ENCODE measurements around the gene CDADC1.
A peak's percentile ranks its signal among the peaks of the same experiment; 100 is the strongest.

The CDADC1 gene

GRCh38 chr13:49240017-49240416 is 7.7 kb upstream of the CDADC1 start:
- Histone ChIP-seq H3K4me3 (ENCODE audit: low read depth, low read length) (no peak overlapping the region), H3K9ac (ENCODE audit: low read depth, low read length) (no peak overlapping the region), H3K9me3 (ENCODE audit: control insufficient read depth, insufficient read depth, low read length) (no peaks in the 10 kb centered on the region), H3K27me3 (ENCODE audit: control insufficient read depth, insufficient read depth, low read length) (no peaks in the 10 kb centered on the region), H3K36me3 (ENCODE audit: control insufficient read depth, insufficient read depth, low read length) (no peaks in the 10 kb centered on the region), H3K27ac (ENCODE audit: low read depth, low read length) (no peak overlapping the region), H3K4me1 (ENCODE audit: control insufficient read depth, insufficient read depth, low read length) (no peaks in the 10 kb centered on the region)

GRCh38 chr13:49241296-49241695 is 6.4 kb upstream of the CDADC1 start:
- no peaks in the 10 kb centered on the region; the same call in 1 of the 2 replicates for H3K27me3 ChIP-seq (ENCODE audit: control insufficient read depth, insufficient read depth, low read length)
- H3K27ac ChIP-seq (ENCODE audit: low read depth, low read length), result no peak overlapping the region
- no peaks in the 10 kb centered on the region for H3K36me3 ChIP-seq (ENCODE audit: control insufficient read depth, insufficient read depth, low read length)
- no peaks in the 10 kb centered on the region for H3K9me3 ChIP-seq (ENCODE audit: control insufficient read depth, insufficient read depth, low read length)
- H3K9ac ChIP-seq (ENCODE audit: low read depth, low read length), result no peak overlapping the region
- no peaks in the 10 kb centered on the region for H3K4me1 ChIP-seq (ENCODE audit: control insufficient read depth, insufficient read depth, low read length)
- no peak overlapping the region for H3K4me3 ChIP-seq (ENCODE audit: low read depth, low read length)

GRCh38 chr13:49245101-49245500 is 2.6 kb upstream of the CDADC1 start:
- Histone ChIP-seq H3K9me3 (ENCODE audit: control insufficient read depth, insufficient read depth, low read length) (no peaks in the 10 kb centered on the region), H3K9ac (ENCODE audit: low read depth, low read length) (no peak overlapping the region), H3K4me3 (ENCODE audit: low read depth, low read length) (no peak overlapping the region), H3K27me3 (ENCODE audit: control insufficient read depth, insufficient read depth, low read length) (no peaks in the 10 kb centered on the region; the same call in 1 of the 2 replicates), H3K36me3 (ENCODE audit: control insufficient read depth, insufficient read depth, low read length) (no peaks in the 10 kb centered on the region), H3K27ac (ENCODE audit: low read depth, low read length) (no peak overlapping the region), H3K4me1 (ENCODE audit: control insufficient read depth, insufficient read depth, low read length) (0 out of 2 replicates have a peak, but pooled peaks cover 3% of the 10 kb centered on the region)

DNA sequence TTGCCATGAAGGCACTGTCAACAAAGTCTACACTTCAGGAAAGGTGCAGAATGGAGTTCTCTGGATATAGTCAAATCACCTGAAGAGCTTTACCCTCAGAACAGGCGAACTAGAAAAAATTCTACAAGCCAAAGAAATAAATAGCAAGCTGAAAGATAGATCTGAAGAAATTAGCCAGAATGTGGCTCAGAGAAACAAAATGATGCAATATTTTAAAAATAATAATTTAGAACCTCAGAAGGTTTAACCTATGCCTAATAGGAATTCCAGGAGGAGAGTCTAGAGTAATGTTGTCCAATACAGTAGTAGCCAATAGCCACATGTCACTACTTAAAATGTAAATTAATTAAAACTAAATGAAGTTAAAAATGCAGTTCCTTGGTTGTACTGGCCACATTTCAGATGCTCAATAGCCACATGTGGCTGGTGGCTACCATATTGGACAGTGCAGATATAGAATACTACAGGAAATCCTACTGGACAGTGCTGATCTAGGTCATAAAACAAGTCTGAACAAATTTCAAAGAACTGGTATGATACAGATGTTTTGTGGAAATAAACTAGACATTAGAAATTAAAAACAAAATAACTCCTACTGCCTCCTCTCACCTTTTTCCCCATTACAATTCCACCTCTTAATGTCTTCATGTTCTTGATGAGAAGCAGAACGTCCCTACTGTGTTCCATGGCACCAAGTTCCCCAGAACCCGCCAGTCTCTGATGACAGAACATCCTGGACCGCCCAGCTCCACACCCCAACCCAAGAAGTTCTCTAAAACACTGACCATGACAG is 679 bp upstream of the CDADC1 start:
- Histone ChIP-seq H3K27ac (ENCODE audit: low read depth, low read length) (peak overlapping the region; percentile 71), H3K9me3 (ENCODE audit: control insufficient read depth, insufficient read depth, low read length) (no peaks in the 10 kb centered on the region), H3K27me3 (ENCODE audit: control insufficient read depth, insufficient read depth, low read length) (no peaks in the 10 kb centered on the region; the same call in 1 of the 2 replicates), H3K4me3 (ENCODE audit: low read depth, low read length) (peak overlapping the region; percentile 86), H3K9ac (ENCODE audit: low read depth, low read length) (peak overlapping the region; percentile 50; the same call in 1 of the 2 replicates), H3K4me1 (ENCODE audit: control insufficient read depth, insufficient read depth, low read length) (0 out of 2 replicates have a peak, but pooled peaks cover 3% of the 10 kb centered on the region), H3K36me3 (ENCODE audit: control insufficient read depth, insufficient read depth, low read length) (no peaks in the 10 kb centered on the region)

GRCh38 chr13:49248622-49249002 is 887 bp downstream of the CDADC1 start:
- peak overlapping the region; percentile 70 for H3K27ac ChIP-seq (ENCODE audit: low read depth, low read length)
- H3K4me3 ChIP-seq (ENCODE audit: low read depth, low read length), result peak overlapping the region; percentile 86
- no peaks in the 10 kb centered on the region; the same call in 1 of the 2 replicates for H3K27me3 ChIP-seq (ENCODE audit: control insufficient read depth, insufficient read depth, low read length)
- no peaks in the 10 kb centered on the region for H3K9me3 ChIP-seq (ENCODE audit: control insufficient read depth, insufficient read depth, low read length)
- no peaks in the 10 kb centered on the region for H3K36me3 ChIP-seq (ENCODE audit: control insufficient read depth, insufficient read depth, low read length)
- H3K9ac ChIP-seq (ENCODE audit: low read depth, low read length), result peak overlapping the region; percentile 28
- H3K4me1 ChIP-seq (ENCODE audit: control insufficient read depth, insufficient read depth, low read length), result 0 out of 2 replicates have a peak, but pooled peaks cover 3% of the 10 kb centered on the region

GRCh38 chr13:49251326-49251725 is 3.6 kb downstream of the CDADC1 start:
- Histone ChIP-seq H3K4me3 (ENCODE audit: low read depth, low read length) (no peak overlapping the region), H3K9ac (ENCODE audit: low read depth, low read length) (no peak overlapping the region), H3K27ac (ENCODE audit: low read depth, low read length) (no peak overlapping the region), H3K9me3 (ENCODE audit: control insufficient read depth, insufficient read depth, low read length) (no peaks in the 10 kb centered on the region), H3K36me3 (ENCODE audit: control insufficient read depth, insufficient read depth, low read length) (no peaks in the 10 kb centered on the region), H3K27me3 (ENCODE audit: control insufficient read depth, insufficient read depth, low read length) (no peaks in the 10 kb centered on the region), H3K4me1 (ENCODE audit: control insufficient read depth, insufficient read depth, low read length) (0 out of 2 replicates have a peak, but pooled peaks cover 3% of the 10 kb centered on the region)

DNA sequence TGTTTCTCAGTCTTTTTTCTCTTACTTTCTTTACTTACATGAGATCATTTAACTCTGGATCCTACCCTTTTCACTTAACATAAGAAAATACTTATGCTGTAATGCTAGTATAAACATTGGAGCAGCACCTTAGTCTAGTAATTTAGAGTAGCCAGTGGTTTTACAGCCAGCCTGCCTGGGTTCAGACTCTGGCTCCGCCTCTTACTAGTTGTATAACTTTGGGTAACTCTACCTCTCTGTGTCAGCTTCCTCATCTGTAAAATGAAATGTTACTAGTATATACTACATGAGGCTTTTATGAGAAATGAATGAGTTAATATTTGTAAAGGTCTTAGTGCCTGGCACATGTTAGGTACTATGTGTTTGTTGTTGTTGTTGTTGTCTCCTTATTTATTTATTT is 5.6 kb downstream of the CDADC1 start:
- Histone ChIP-seq H3K4me3 (ENCODE audit: low read depth, low read length) (no peak overlapping the region), H3K9me3 (ENCODE audit: control insufficient read depth, insufficient read depth, low read length) (no peaks in the 10 kb centered on the region), H3K9ac (ENCODE audit: low read depth, low read length) (no peak overlapping the region), H3K27ac (ENCODE audit: low read depth, low read length) (no peak overlapping the region), H3K36me3 (ENCODE audit: control insufficient read depth, insufficient read depth, low read length) (no peaks in the 10 kb centered on the region), H3K4me1 (ENCODE audit: control insufficient read depth, insufficient read depth, low read length) (0 out of 2 replicates have a peak, but pooled peaks cover 3% of the 10 kb centered on the region), H3K27me3 (ENCODE audit: control insufficient read depth, insufficient read depth, low read length) (no peaks in the 10 kb centered on the region)

- Histone ChIP-seq H3K9me3 (ENCODE audit: control insufficient read depth, insufficient read depth, low read length) (no peaks in the 10 kb centered on the region), H3K4me3 (ENCODE audit: low read depth, low read length) (no peak overlapping the region), H3K9ac (ENCODE audit: low read depth, low read length) (no peak overlapping the region), H3K4me1 (ENCODE audit: control insufficient read depth, insufficient read depth, low read length) (no peaks in the 10 kb centered on the region), H3K36me3 (ENCODE audit: control insufficient read depth, insufficient read depth, low read length) (no peaks in the 10 kb centered on the region), H3K27me3 (ENCODE audit: control insufficient read depth, insufficient read depth, low read length) (no peaks in the 10 kb centered on the region), H3K27ac (ENCODE audit: low read depth, low read length) (no peak overlapping the region)
These were observed 6.3 kb downstream of the CDADC1 start for GRCh38 chr13:49254007-49254406.

DNA sequence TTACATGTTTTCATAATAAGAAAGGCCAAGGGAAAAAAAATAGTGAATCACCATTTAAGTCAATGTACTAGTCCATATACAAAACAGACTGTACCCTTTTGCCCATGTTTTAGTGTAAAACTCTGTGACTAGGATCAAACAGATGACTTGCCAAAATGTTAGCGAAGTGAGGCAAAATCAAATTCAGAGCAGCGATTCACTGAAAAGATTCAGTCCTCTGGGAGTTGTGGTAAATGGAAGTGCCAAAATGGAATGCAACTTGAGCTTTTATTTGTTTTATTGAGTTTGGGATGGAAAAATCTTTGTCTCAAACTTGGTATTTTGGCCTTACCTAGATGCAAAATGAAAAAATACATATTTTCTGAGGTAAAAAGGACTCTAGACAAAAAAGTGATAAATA is 9.1 kb downstream of the CDADC1 start:
- Histone ChIP-seq H3K27ac (ENCODE audit: low read depth, low read length) (no peak overlapping the region), H3K4me3 (ENCODE audit: low read depth, low read length) (no peak overlapping the region), H3K4me1 (ENCODE audit: control insufficient read depth, insufficient read depth, low read length) (no peaks in the 10 kb centered on the region), H3K9ac (ENCODE audit: low read depth, low read length) (no peak overlapping the region), H3K9me3 (ENCODE audit: control insufficient read depth, insufficient read depth, low read length) (no peaks in the 10 kb centered on the region), H3K27me3 (ENCODE audit: control insufficient read depth, insufficient read depth, low read length) (no peaks in the 10 kb centered on the region), H3K36me3 (ENCODE audit: control insufficient read depth, insufficient read depth, low read length) (peaks cover 3% of the 10 kb centered on the region; the same call in 1 of the 2 replicates)

GRCh38 chr13:49258089-49258796 is 10.5 kb downstream of the CDADC1 start:
- Histone ChIP-seq H3K9ac (ENCODE audit: low read depth, low read length) (no peak overlapping the region), H3K36me3 (ENCODE audit: control insufficient read depth, insufficient read depth, low read length) (peaks cover 3% of the 10 kb centered on the region; the same call in 1 of the 2 replicates), H3K27ac (ENCODE audit: low read depth, low read length) (no peak overlapping the region), H3K4me1 (ENCODE audit: control insufficient read depth, insufficient read depth, low read length) (peaks cover 5% of the 10 kb centered on the region), H3K9me3 (ENCODE audit: control insufficient read depth, insufficient read depth, low read length) (no peaks in the 10 kb centered on the region), H3K27me3 (ENCODE audit: control insufficient read depth, insufficient read depth, low read length) (no peaks in the 10 kb centered on the region), H3K4me3 (ENCODE audit: low read depth, low read length) (no peak overlapping the region)

- Histone ChIP-seq H3K27me3 (ENCODE audit: control insufficient read depth, insufficient read depth, low read length) (no peaks in the 10 kb centered on the region), H3K9me3 (ENCODE audit: control insufficient read depth, insufficient read depth, low read length) (no peaks in the 10 kb centered on the region), H3K4me1 (ENCODE audit: control insufficient read depth, insufficient read depth, low read length) (peaks cover 15% of the 10 kb centered on the region), H3K4me3 (ENCODE audit: low read depth, low read length) (no peak overlapping the region), H3K36me3 (ENCODE audit: control insufficient read depth, insufficient read depth, low read length) (peaks cover 3% of the 10 kb centered on the region; the same call in 1 of the 2 replicates), H3K9ac (ENCODE audit: low read depth, low read length) (no peak overlapping the region), H3K27ac (ENCODE audit: low read depth, low read length) (no peak overlapping the region)
These were observed 11.9 kb downstream of the CDADC1 start for GRCh38 chr13:49259586-49259985.
